HG03520 (cell line): ENCODE data around the gene SSBP2.
"Not testable (repeated sequence)": the region's sequence is repeated elsewhere in the genome, so short reads cannot be mapped to it uniquely, and the experiment has no call there.

Source experiments
- ATAC-seq: cut with Tn5 transposase; IDR thresholded peaks from one replicate; pipeline ENCODE4 v1.9.1; 2021; ENCODE audit warnings: mild to moderate bottlenecking, moderate library complexity; ENCODE audit not compliant: unreplicated experiment

The SSBP2 gene

DNA sequence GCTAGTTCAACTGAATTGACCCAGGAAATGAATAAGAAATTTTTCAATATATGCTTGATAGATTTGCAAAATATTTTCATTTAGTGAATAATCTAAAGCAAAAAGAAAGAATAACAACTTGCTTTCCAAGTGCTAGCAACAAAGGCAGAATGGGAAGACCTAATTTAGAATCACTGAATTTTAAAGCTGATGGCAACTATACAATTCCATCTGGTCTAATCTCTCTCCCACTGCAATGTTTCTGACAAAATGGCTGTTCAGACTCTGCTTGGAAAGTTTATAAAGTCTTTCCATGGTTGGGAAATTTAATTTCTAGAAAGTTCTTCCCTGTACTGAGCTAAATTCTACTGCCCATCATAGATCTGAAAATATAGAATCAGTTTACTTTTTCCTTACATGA, 281.2 kb downstream of the SSBP2 start:
- ATAC-seq, result no peak

- ATAC-seq, result no peak
Measured at GRCh38 chr5:81450940-81451339, 300.0 kb downstream of the SSBP2 start.

DNA sequence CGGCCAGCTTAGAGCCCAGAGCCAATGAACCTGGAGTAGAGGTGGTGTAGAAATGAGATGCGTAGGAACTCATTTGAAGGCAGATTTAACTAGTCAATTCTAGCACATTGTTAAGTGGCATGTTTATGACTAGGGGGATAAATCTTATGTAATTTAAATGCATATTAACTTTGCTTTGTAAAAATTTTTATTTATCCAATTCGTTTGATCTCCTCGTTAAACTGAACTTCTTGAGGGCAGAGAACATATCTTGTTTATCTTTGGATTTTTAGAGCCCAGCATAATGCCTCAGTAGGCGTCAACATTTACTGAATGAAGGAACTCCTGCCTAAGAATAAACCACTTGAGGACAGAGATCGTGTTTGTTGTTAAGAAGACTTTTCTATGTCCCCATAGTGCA, 315.9 kb downstream of the SSBP2 start:
- no peak for ATAC-seq

GRCh38 chr5:81429985-81430384, 320.9 kb downstream of the SSBP2 start:
- ATAC-seq, result no peak

GRCh38 chr5:81429363-81429762, 321.5 kb downstream of the SSBP2 start:
- ATAC-seq, result no peak

GRCh38 chr5:81428861-81429260, 322.0 kb downstream of the SSBP2 start:
- ATAC-seq, result no peak

- no peak for ATAC-seq
Measured at GRCh38 chr5:81428446-81428845, 322.5 kb downstream of the SSBP2 start.

DNA sequence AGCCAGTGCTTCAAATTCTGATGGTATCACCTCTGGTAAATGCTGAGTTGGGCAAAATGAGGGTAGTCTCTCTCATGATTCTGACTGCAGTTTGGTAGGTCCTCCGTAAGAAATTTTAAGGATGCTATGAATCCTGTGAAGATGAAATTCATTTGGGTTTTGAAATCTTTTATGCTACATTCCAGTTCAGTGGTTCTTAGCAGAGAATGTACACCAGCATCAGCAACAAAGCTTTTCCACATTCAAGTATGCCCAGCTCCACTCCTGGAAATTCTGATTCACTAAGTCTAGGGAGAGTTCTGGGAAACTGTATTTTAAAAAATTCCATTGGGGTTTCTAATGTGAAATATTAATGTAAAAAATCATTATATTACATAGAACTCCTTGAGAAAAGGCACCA, 323.3 kb downstream of the SSBP2 start:
- ATAC-seq, result no peak

- ATAC-seq, result no peak
Measured at GRCh38 chr5:81426359-81427030, 324.4 kb downstream of the SSBP2 start.

DNA sequence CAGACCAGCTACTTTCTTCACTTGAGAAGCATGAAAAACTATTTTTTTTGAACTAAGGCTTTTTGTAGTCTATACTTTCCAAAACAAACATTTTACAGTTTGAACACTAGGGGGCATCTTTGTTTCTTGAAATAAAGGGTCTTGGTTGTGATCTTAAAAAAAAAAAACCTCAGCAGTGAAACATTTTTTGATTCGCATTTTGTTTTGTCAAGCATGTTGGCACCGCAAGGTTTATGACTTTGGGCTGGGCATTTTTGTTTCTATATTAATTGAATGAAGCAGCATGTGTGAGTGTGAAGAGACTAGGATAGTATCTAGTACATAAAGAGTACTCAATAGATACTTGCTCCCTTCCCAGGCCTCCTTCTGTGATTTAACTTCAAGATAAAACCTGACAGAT, 325.3 kb downstream of the SSBP2 start:
- no peak for ATAC-seq

GRCh38 chr5:81424728-81425127, 326.2 kb downstream of the SSBP2 start:
- no peak for ATAC-seq

GRCh38 chr5:81422671-81423070, 328.2 kb downstream of the SSBP2 start:
- no peak for ATAC-seq

GRCh38 chr5:81420039-81420667, 330.7 kb downstream of the SSBP2 start:
- no peak for ATAC-seq

DNA sequence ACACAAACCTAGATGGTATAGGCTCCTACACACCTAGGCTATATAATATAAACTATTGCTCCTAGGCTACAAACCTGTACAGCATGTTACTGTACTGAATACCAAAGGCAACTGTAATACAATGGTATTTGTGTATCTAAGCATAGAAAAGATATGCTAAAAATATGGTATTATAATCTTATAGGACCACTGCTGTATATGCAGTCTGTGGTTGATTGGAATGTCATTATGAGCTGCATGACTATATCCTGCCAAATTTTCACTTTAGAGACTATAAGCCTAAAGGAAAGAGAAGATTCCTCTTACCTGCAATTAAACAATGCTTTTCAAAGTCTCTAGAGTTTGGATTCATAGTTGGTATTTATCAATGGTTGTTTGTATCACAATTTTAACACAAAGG, 332.3 kb downstream of the SSBP2 start:
- no peak for ATAC-seq

DNA sequence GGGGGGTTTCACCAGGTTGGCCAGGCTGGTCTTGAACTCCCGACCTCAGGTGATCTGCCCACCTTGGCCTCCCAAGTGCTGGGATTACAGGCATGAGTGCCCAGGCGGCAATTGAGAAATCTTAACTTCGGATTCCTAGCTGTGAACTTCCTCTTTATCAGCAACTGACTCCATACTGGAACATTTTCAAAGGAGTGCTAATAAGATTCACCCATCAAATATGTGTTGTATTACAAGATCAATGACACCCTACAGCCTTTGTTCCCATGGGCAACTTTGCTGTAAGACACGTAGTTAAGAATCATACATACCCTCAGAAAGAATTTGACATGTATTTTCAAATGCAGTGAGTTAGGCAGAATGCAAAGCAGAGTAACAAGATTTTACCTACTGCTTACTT, 333.8 kb downstream of the SSBP2 start:
- no peak for ATAC-seq

DNA sequence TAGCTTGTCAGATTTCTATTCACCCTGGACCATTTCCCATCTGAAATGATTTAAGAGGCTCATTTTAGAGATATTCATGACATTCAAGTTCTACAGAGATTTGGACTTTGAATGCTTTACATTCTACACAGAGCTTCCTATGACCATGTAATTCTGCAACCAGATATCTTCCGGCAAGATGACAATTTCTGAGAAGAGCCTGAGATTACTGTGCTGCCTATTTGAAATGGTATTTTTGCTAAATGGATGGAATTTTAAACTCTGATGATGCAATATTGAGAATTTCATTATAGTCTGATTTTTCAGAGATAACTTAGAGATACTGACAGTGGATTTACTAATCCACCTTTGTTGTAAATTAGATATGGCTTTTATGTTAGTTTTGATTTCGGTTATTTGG, 341.0 kb downstream of the SSBP2 start:
- no peak for ATAC-seq

DNA sequence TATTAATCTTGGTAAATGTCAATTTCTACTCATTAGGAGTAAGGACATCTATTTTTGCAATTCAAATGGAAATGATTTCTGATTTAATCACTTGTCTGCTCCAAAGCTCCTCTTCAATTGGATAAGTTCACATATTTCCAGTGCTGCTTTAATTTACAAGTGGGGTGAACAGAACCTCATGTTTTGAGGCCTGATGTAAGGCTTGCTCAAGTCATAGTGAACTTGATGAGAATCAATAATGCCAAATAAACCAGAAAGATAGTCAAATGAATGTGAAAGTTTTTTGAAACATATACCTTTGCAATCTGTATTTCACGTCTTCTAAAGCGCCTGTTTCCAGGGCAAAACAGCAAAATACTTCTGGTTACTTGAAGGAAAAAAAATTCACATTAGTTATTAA, 341.5 kb downstream of the SSBP2 start:
- no peak for ATAC-seq

DNA sequence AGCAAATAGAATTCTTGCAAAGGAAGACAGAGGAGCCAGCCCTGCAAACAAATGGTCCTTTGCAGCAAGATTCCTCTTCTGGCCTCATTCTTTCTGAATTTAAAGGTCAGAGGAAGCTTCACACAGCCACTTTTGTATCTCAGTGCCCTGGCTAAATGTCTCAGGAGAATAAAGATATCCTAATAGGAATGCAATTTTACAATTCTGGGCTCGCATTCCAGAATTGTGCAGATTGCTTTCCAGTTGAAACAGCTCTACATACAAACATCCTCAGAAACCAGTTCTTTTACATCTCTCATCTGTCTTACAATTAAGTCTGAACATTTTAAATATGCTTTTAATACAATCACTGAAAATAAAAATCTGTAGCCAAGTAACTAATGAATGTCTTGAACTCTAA, 342.4 kb downstream of the SSBP2 start:
- ATAC-seq, result no peak

- ATAC-seq, result not testable (repeated sequence)
Measured at GRCh38 chr5:81407811-81408210, 343.1 kb downstream of the SSBP2 start.

GRCh38 chr5:81405126-81405891, 345.6 kb downstream of the SSBP2 start:
- no peak for ATAC-seq

GRCh38 chr5:81402192-81402930, 348.5 kb downstream of the SSBP2 start:
- ATAC-seq, result no peak
